HG02798 (cell line): ENCODE data around the gene CRISP1.
A peak's percentile ranks its signal among the peaks of the same experiment; 100 is the strongest.
"Not testable (repeated sequence)": the region's sequence is repeated elsewhere in the genome, so short reads cannot be mapped to it uniquely, and the experiment has no call there.

Source experiments
- ATAC-seq: cut with Tn5 transposase; IDR thresholded peaks from one replicate; pipeline ENCODE4 v1.9.1; 2021; ENCODE audit warnings: mild to moderate bottlenecking; ENCODE audit not compliant: unreplicated experiment, poor library complexity

CRISP1 gene

DNA sequence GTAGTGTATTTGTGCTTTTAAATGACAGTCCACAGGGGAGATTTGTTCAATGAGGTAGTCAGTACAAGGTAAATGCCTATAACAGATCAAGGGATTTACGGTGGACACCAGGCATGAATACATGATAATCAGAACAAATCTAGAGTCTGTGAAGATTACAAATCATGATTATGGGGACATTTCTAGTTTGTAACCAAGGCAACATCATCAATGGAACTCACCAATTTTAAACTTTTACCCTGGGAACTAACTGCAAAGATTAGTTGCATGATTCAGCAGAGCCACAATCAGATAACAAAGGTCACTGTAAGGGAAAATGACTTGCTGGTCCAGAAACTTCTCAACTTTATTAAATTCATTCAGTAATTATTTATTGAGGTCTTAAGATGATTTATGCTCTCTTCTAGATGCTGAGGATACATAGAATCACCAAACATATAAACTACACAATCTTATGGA lies at the start of gene CRISP1:
Gene CRISP1, minus strand, starts transcription at position 51 of the 459 bp plus-strand sequence. CDS start 9,135 bp downstream, outside the sequence.
- no peak for ATAC-seq

GRCh38 chr6:49915035-49915434 lies 48.7 kb upstream of the CRISP1 start:
- ATAC-seq = no peak

GRCh38 chr6:49913636-49914375 lies 47.5 kb upstream of the CRISP1 start:
- no peak for ATAC-seq

DNA sequence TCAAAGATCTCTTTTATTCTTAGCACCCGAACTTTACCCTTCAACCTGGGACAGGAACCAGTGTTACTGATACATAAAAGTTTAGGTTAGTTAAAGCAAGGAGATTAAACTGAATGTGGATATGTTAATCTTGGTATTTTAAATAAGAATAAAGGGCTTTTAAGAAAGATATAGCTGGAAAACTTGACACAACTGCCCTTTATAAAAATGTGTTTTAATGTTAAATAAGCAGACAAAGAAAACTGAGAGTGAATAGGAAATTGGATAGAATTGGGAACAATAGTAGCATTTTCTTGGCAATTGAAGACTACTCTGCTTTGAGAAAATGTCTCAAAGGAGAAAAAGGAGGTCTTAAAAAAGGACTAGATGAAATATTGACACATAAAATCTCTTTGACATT lies 45.9 kb upstream of the CRISP1 start:
- ATAC-seq = no peak

DNA sequence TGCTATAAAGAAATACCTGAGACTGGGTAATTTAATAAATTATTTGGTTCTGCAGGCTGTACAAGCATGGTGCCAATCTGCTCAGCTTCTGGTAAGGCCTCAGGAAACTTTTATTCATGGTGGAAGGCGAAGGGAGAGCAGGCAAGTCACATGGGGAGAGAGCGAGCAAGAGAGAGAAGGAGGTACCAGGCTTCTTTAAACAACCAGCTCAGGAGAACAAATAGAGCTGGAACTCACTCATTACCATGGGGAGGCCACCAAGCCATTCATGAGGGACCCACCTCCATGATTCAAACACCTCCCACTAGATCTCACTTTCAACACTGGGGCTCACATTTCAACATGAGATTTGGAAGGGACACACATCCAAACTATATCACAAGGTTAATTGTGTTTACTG lies 44.9 kb upstream of the CRISP1 start:
- no peak for ATAC-seq

DNA sequence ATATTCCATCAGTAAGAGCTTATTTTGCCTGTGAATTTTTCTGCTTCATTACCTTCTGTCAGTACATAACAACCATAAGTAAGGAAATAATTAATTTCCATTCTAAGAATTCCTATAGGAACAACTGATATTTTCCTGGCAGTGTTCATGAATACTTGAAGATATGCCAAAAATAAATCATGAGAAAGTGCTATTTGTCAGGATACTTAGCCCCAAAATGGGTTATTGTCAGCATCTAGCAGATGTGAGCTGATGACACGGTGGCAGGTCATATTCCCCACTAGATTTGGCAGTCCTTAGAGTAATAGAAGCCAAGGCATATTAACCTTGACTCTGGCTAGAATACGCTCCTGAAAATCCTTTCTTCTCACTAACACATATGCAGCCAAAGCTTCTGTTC lies 43.2 kb upstream of the CRISP1 start:
- no peak for ATAC-seq

- ATAC-seq = no peak
These were observed 40.2 kb upstream of the CRISP1 start for GRCh38 chr6:49906526-49906925.

GRCh38 chr6:49905296-49905695 lies 39.0 kb upstream of the CRISP1 start:
- ATAC-seq = no peak

GRCh38 chr6:49902856-49903255 lies 36.5 kb upstream of the CRISP1 start:
- ATAC-seq = no peak

GRCh38 chr6:49898904-49899566 lies 32.7 kb upstream of the CRISP1 start:
- ATAC-seq = no peak

- not testable (repeated sequence) for ATAC-seq
These were observed 29.2 kb upstream of the CRISP1 start for GRCh38 chr6:49895553-49895952.

- ATAC-seq = no peak
These were observed 25.9 kb upstream of the CRISP1 start for GRCh38 chr6:49892280-49892679.

GRCh38 chr6:49890988-49891387 lies 24.7 kb upstream of the CRISP1 start:
- no peak for ATAC-seq

- ATAC-seq = no peak
These were observed 22.6 kb upstream of the CRISP1 start for GRCh38 chr6:49888742-49889431.

DNA sequence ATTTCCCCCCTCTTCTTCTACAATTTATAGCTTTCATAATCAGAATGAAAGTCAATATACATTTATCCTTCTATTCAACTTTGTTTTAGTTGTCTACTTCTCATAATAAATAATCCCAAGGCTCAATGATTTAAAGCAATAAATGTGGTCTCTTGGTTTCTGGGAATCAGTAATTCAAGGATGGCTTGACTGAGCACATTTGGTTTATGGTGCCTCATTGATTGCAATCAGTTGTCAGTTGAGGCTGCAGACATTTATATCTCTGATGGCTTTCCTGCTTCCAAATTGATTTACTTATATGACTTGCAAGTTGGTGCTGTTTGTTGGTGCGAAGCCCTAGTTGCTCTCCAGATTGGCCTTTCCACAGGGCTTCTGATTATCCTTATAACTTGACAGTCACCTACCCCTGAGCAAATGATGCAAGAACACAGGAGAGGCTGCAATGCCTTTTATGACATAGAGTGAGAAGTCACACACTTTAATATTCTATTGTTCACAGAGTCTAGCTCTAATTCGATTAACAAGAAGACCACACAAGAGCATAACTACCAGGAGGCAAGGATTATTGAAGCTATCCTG lies 2.7 kb upstream of the CRISP1 start:
- no peak for ATAC-seq

DNA sequence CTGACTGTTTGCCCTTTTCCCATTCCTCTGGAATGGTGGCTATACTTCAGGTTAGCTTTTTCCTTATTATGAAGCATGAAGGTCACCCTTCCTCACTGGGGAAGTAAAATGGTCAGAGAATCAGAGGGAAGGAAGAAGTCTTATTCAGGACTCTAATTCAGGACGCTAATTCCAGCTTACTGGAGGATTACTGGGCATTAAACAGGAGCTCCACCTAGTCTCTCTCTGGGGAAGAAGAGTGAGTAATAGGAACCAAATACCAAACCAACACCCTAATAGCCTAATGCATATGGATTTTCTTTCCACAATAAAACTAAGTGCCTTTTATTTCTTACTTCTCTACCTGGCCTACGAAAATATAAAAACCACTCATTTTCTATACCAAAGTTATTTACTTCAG lies 10.1 kb downstream of the CRISP1 start:
- no peak for ATAC-seq

DNA sequence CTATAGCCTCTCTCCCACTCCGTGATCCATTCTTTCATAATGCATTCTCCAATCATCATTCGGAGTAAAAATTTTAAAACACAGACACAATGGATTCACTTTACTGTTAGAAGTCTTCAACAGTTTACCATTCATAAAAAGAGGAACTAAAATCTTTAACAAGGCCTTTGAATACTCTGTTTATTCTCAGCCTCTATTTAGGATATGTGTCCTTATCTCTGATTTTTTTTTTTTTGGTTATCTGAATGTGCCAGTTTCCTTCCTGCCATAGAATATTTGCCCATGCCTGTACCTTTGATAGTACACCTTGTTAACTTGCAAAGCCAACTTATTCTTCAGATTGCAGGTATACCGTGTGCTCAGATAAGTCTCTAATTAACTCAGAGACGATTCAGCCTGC lies 11.1 kb downstream of the CRISP1 start:
- no peak for ATAC-seq

DNA sequence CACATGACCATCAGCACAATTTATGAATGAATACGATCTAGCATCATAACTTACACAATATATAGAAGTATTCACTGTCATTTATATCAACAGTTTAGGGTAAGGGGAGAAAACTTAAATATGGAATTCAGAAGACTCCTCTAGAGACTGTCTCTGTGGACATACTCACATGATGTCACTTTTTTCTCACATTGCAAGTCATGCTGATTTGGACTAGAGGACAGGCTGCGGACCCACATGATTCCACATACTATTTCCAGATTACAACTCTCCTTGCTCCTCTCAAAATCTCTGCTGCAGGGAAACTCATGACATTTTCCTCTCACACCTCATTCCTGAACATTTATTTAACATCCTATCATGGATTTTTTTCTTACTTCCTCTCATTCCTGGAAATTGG lies 13.4 kb downstream of the CRISP1 start:
- no peak for ATAC-seq

DNA sequence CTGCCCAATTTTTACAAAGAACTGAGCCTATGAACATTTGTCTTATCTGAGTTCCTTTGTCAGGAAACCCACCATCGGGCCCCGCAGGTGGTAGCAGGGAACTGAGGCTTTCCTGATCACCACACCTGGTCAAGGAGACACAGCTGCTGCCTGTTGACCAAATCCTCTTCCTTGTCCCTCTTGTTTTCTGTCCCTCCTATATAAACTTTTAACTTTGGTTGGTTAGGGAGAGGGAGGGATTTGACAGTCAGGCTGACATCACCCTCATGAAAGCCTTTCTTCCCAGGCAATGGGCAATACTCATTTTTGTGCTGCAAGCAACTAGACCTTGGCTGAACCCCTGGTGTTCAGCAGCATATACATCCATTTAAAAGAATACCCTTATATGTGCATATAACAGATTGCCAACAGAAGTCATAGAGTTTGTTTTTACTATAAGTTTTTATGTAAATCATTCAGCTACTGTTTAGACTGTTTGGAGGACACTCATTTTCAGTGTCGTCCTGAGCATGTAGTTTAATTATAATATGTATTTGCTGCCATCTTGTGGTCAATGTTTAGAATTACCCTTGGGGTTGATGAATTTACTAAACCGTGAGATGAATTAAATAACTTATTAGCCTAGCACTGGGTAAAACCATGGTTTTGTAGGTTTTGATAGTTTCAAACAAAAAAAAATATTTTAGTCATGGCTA lies 17.0 kb downstream of the CRISP1 start:
- ATAC-seq = peak; percentile 88

GRCh38 chr6:49847673-49848072 lies 18.7 kb downstream of the CRISP1 start:
- ATAC-seq = no peak
